Spleen (tissue), 11 donors: ENCODE measurements around the gene MR1. TPM values are rescaled to one million over a fixed set of nuclear protein-coding genes. Genes with fewer than 3 reads are reported as not detected.

ENCODE experiments used
- DNase-seq: peaks from one replicate; pipeline ENCODE4 v3.0.0-alpha.2; 2020
- H3K27ac ChIP-seq, 8 donors: fragments of 200-600 bp; sonication (generic) in 7 of 8; 1 replicate in 4 of 8; 2 replicates in 4 of 8; pipeline versions ENCODE4 v1.5.0 to v1.8.0; 2016 to 2021; ENCODE audit warnings: inconsistent platforms in 4 of 8, mild to moderate bottlenecking in 4 of 8, moderate library complexity in 1 of 8
- H3K27me3 ChIP-seq, 7 donors: fragments of 200-600 bp; sonication (generic) in 6 of 7; replicated peaks in 1 of 7; 1 replicate in 4 of 7; 2 replicates in 3 of 7; pipeline versions ENCODE4 v1.5.0 to v1.8.0; 2016 to 2021; ENCODE audit warnings: inconsistent platforms in 3 of 7, mild to moderate bottlenecking in 1 of 7
- H3K36me3 ChIP-seq, 6 donors: fragments of 200-600 bp; sonication (generic) in 5 of 6; 1 replicate in 4 of 6; 2 replicates in 2 of 6; pipeline versions ENCODE4 v1.5.0 to v1.8.0; 2016 to 2021; ENCODE audit warnings: inconsistent platforms in 2 of 6
- H3K4me1 ChIP-seq, 6 donors: fragments of 200-600 bp; sonication (generic) in 5 of 6; 1 replicate in 3 of 6; 2 replicates in 3 of 6; pipeline versions ENCODE4 v1.5.0 to v1.8.0; 2016 to 2021; ENCODE audit warnings: inconsistent platforms in 3 of 6
- H3K4me3 ChIP-seq, 8 donors: fragments of 200-600 bp; sonication (generic) in 7 of 8; 1 replicate in 4 of 8; 2 replicates in 4 of 8; pipeline versions ENCODE4 v1.5.0 to v1.8.0; 2016 to 2021; ENCODE audit warnings: inconsistent platforms in 4 of 8, mild to moderate bottlenecking in 4 of 8, moderate library complexity in 2 of 8
- H3K9me3 ChIP-seq, 8 donors: fragments of 200-600 bp; sonication (generic) in 7 of 8; 1 replicate in 4 of 8; 2 replicates in 4 of 8; pipeline versions ENCODE4 v1.5.0 to v1.8.0; 2016 to 2021; ENCODE audit warnings: inconsistent platforms in 4 of 8
- POLR2A ChIP-seq, 3 donors: fragments of 450-650 bp; IDR thresholded peaks; one replicate each; pipeline ENCODE4 v1.5.1; 2017; ENCODE audit warnings: antibody characterized with exemption in 3 of 3, mild to moderate bottlenecking in 1 of 3
- POLR2AphosphoS5 ChIP-seq, 3 donors: sonication (generic); formaldehyde crosslinking; IDR thresholded peaks; one replicate each; pipeline ENCODE4 v1.5.1; 2017; ENCODE audit warnings: antibody characterized with exemption in 3 of 3
- WGBS, 5 donors: extraction: QIAGEN DNeasy Blood & Tissue Kit in 3 of 5; methylation state at CpG; one replicate each; pipeline versions ENCODE4 v1.1.5 to v1.1.7; 2013 to 2018; 5-methylcytosine and 5-hydroxymethylcytosine counted together
- intact Hi-C: fragments of 100-400 bp; cut with DNase I; formaldehyde crosslinking; loops from one replicate; pipeline ENCODE4 v1.15.0; 2023; ENCODE audit warnings: low total_unique reads
- polyA plus RNA-seq, 3 donors: library from polyadenylated mRNA; stranded (reverse); fragments of 200-250 nt; gene quantifications; one replicate each; pipeline ENCODE4 v1.2.1, GENCODE V29; 2013
- total RNA-seq, 7 donors: library from RNA; depleted of rRNA in 3 of 7; stranded (reverse); fragments of >200 nt in 3 of 7; fragmentation: NEBNext Ultra II Directional in 4 of 7; extraction: Animal tissue kit (Norgen Biotek cat#: 25700) in 4 of 7; gene quantifications; one replicate each; pipeline versions ENCODE4 v1.1.0 to v1.2.1, GENCODE V29; 2016 to 2021
- TF ChIP-seq, protein P1 (sequence below), 11 experiments: fragments of 200-600 bp in 7 of 11; fragments of 450-650 bp in 4 of 11; sonication (generic) in 4 of 11; IDR thresholded peaks in 8 of 11; conservative IDR thresholded peaks in 3 of 11; 1 replicate in 7 of 11; 2 replicates in 4 of 11; pipeline versions ENCODE4 v1.4.0 to v1.8.0; 2016 to 2021; ENCODE audit warnings: antibody characterized with exemption in 11 of 11, inconsistent platforms in 4 of 11, mild to moderate bottlenecking in 1 of 11
- donor health status: healthy with polysubstance abuse.
- donor health status: DM: no; HTN: no; CAD: no; lungs with moderate emphysema.
- donor health status: DM: no; HTN: no; CAD: no.
- donor health status: Bipolar disorder and iron deficiency.
- donor health status: healthy.
- donor health status: DM: no; HTN: no; CAD: no.
- donor health status: DM: yes; HTN: yes; CAD: no.

The MR1 gene
- total and polyA plus RNA-seq, 10 donors: 4.9 to 35.6 (median 24.0) TPM

DNA sequence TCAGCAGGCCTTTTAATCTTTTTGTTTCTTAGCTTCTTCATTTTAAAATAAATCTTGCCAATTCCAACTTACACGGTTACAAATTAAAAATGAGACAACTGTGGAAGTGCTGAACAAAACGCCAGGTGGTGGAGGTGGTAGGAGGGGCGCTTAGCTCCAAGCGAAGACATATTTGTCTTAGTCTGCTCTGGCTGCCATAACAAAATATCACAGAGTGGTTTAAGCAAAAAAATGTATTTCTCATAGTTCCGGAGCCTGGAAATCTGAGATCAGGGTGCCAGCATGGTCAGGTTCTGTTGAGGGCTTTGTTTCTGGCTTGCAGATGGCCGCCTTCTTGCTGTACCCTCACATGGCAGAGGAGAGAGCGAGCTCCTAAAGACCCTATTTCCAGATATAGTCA, 69.6 kb downstream of the MR1 start:
- DNase-seq: no peak
- Histone ChIP-seq H3K27ac (peak overlapping the region in 5 of 8 donors; percentile 9 to 91 (median 58)), H3K9me3 (no peaks in the 10 kb centered on the region), H3K27me3 (no peaks in the 10 kb centered on the region), H3K4me3 (no peak overlapping the region), H3K36me3 (no peaks in the 10 kb centered on the region), H3K4me1 (peaks cover 36 to 95% (median 77%) of the 10 kb centered on the region in 6 donors)
- no peak for TF ChIP-seq POLR2A (IDR thresholded peaks at IDR 0.05)
- TF ChIP-seq, protein P1, sequence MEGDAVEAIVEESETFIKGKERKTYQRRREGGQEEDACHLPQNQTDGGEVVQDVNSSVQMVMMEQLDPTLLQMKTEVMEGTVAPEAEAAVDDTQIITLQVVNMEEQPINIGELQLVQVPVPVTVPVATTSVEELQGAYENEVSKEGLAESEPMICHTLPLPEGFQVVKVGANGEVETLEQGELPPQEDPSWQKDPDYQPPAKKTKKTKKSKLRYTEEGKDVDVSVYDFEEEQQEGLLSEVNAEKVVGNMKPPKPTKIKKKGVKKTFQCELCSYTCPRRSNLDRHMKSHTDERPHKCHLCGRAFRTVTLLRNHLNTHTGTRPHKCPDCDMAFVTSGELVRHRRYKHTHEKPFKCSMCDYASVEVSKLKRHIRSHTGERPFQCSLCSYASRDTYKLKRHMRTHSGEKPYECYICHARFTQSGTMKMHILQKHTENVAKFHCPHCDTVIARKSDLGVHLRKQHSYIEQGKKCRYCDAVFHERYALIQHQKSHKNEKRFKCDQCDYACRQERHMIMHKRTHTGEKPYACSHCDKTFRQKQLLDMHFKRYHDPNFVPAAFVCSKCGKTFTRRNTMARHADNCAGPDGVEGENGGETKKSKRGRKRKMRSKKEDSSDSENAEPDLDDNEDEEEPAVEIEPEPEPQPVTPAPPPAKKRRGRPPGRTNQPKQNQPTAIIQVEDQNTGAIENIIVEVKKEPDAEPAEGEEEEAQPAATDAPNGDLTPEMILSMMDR (IDR thresholded peaks at IDR 0.05 in 8 of 11, conservative IDR thresholded peaks at IDR 0.05 in 3 of 11): no peak
- 89 to 93% (median 92%) methylated on average over 7 of the region's 7 CpGs for WGBS, 5 donors
- intact Hi-C loops: no loop called here

DNA sequence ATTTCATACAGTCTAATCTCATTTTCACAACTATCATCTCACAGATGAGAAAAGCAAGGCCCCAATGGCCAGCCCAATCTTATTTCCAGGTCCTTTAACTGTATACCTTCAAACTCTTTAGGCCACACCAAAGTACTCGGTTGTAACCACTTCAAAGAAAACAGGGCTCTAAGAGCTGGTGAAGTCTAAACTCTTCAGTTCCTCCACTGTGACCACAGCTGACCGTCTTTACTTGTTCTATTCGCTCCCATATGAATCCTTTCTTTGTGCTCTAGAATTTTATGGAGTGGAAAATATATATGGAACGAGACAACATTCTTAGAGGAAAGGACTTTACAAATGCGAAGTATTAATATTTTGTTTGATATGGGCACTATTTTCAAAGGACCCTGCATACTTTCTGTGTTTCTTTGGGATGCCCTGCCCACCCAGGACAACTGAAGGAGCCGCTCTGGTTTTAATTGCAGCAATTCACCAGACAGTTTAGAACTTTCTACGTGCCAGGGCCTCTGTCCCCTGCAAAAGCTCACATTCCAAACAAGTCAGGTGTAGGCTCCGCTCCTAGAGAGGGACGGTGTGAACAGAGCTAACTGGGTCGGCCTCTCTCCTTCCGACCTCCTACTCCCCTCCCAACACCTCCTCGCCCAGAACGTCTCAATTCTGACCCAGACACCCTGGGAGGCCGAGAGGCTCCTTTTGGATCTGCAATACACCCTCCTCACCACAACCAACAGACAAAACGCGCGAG, 70.4 kb downstream of the MR1 start:
- H3K4me3 ChIP-seq: peak overlapping the region; percentile 57 to 74 (median 68)
- H3K4me1 ChIP-seq: peaks cover 36 to 87% (median 73%) of the 10 kb centered on the region in 6 donors
- H3K27me3 ChIP-seq: no peaks in the 10 kb centered on the region
- H3K36me3 ChIP-seq: no peaks in the 10 kb centered on the region
- H3K9me3 ChIP-seq: no peaks in the 10 kb centered on the region
- peak overlapping the region; percentile 77 to 93 (median 88) for H3K27ac ChIP-seq
- DNase-seq: no peak
- intact Hi-C loops: no loop called here
- TF ChIP-seq, protein P1 (IDR thresholded peaks at IDR 0.05 in 8 of 11, conservative IDR thresholded peaks at IDR 0.05 in 3 of 11): peak in 4 of 11 experiments; percentile 15 to 37 (median 35)
- TF ChIP-seq POLR2AphosphoS5 (IDR thresholded peaks at IDR 0.05) (no peak), POLR2A (IDR thresholded peaks at IDR 0.05) (no peak)
- WGBS, 5 donors: 28 to 42% (median 37%) methylated on average over 17 of the region's 17 CpGs

DNA sequence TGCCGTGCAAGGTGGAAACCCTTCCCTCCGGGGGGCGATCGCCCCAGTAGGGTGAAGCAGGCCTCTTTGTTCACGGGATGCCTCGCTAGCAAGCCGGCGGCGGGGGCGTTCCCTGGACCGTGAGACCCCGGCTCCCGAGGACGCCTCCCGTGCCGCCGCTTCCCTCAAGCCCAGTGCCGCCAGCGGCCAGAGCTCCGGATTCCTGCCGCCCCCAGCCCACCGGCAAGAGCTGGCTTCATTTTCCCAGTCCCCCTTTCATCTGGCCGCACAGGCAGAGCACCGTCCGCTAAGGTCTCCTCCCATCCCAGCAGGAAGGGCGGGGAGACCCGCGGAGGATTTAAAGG, 71.0 kb downstream of the MR1 start:
- H3K4me1 ChIP-seq: peaks cover 30 to 81% (median 68%) of the 10 kb centered on the region in 6 donors
- TF ChIP-seq POLR2A (IDR thresholded peaks at IDR 0.05): no peak
- TF ChIP-seq, protein P1 (IDR thresholded peaks at IDR 0.05 in 8 of 11, conservative IDR thresholded peaks at IDR 0.05 in 3 of 11): peak in 3 of 11 experiments; percentile 0 to 28 (median 8)
- no peaks in the 10 kb centered on the region for H3K27me3 ChIP-seq
- H3K27ac ChIP-seq: peak overlapping the region; percentile 77 to 93 (median 88)
- H3K4me3 ChIP-seq: peak overlapping the region; percentile 57 to 74 (median 68)
- H3K36me3 ChIP-seq: no peaks in the 10 kb centered on the region
- H3K9me3 ChIP-seq: no peaks in the 10 kb centered on the region
- intact Hi-C loops: no loop called here
- DNase-seq: no peak
- 1% methylated on average over 14 to 28 of the region's 28 CpGs for WGBS, 5 donors

DNA sequence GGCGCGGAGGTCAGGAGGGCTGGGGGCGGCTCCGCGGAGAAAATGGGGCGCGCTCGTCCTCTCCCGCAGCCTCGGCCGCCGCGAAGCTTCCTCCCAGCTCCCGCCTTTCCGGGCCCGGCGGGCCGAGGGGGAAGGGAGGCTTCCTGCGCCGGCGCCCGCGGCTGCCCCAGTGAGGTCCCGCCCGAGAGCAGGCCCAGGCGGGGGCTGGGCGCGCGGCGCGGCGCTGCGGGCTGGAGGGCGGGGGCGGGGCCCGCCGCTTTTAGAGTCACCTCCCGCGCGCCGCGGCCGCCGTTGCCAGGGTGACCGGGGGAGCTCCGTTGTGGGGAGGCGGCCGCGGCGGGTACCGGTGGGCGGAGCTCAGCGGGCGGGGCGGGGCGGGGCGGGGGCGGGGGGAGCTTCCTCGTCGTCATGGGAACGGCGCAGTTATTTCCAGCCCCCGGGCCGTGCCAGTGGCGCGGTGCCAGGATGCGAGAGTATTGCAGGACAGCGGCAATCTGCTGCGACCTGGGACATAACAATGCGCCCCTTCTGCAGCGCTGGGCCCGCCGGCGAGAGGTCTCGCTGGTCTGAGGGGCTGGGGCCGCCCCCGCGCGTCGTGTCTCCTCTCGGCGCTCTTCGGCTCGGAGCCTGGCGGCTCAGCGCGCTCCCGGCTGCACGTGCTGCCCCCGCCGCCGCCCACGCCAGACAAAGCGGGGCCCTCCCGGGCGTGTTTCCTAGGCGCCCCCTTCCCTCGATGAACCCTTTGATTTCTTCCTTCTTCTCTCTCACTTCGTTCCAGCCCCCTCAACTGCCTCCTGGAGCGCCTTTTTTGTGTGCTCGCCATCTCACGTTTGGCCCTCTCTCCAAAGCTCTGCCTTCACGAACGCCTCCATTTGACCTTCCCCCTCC, 71.6 kb downstream of the MR1 start:
- peak in 2 of 3 donors; percentile 40 to 78 for TF ChIP-seq POLR2A (IDR thresholded peaks at IDR 0.05)
- TF ChIP-seq, protein P1 (IDR thresholded peaks at IDR 0.05 in 8 of 11, conservative IDR thresholded peaks at IDR 0.05 in 3 of 11): peak in 1 of 11 experiments; percentile 8
- peak; percentile 83 to 91 (median 89) for TF ChIP-seq POLR2AphosphoS5 (IDR thresholded peaks at IDR 0.05)
- Histone ChIP-seq H3K27me3 (no peaks in the 10 kb centered on the region), H3K36me3 (no peaks in the 10 kb centered on the region), H3K4me3 (peak overlapping the region; percentile 57 to 74 (median 68)), H3K9me3 (no peaks in the 10 kb centered on the region), H3K4me1 (peaks cover 29 to 75% (median 62%) of the 10 kb centered on the region in 6 donors), H3K27ac (peak overlapping the region; percentile 77 to 93 (median 88))
- peak; percentile 99 for DNase-seq
- intact Hi-C loops: no loop called here
- 2 to 3% (median 2%) methylated on average over 50 to 104 of the region's 104 CpGs for WGBS, 5 donors
